ENCODE measurements around the gene RFTN1. TPM values are rescaled to one million over a fixed set of nuclear protein-coding genes. Genes with fewer than 3 reads are reported as not detected.
A peak's percentile ranks its signal among the peaks of the same experiment; 100 is the strongest.

The RFTN1 gene
- polyA plus RNA-seq, 3 donors: 17.4 to 28.0 (median 27.2) TPM

- H3K36me3 Mint-ChIP-seq: peaks cover 40 to 50% of the 10 kb centered on the region in 2 donors
- no peak for DNase-seq
- no peak for TF ChIP-seq CTCF (IDR thresholded peaks at IDR 0.05)
- H3K4me1 ChIP-seq (ENCODE audit: control insufficient read depth in 1 of 2, insufficient read depth in 2 of 2, low read length in 2 of 2): peaks cover 15 to 21% of the 10 kb centered on the region in 2 donors
- H3K27me3 ChIP-seq (ENCODE audit: control insufficient read depth in 2 of 2, insufficient read depth in 2 of 2, low read length in 2 of 2): no peaks in the 10 kb centered on the region
- no peak overlapping the region for H3K4me3 Mint-ChIP-seq
- intact Hi-C loops (cut with micrococcal nuclease): no loop called here
- H2AFZ ChIP-seq (ENCODE audit: insufficient read depth, low read depth, low read length, poor library complexity, severe bottlenecking): no peak overlapping the region
- no peaks in the 10 kb centered on the region for H3K9me3 ChIP-seq (replicated peaks in 1 of 2; ENCODE audit: control insufficient read depth in 1 of 2, insufficient read depth in 1 of 2, low read length in 2 of 2)
- H3K27ac ChIP-seq (ENCODE audit: low read depth in 1 of 2, low read length in 2 of 2): peak overlapping the region; percentile 10 to 60
- 81% methylated on average over 3 of the region's 3 CpGs for WGBS (ENCODE audit: insufficient coverage)
- H3K4me3 ChIP-seq (replicated peaks in 1 of 3; ENCODE audit: low read depth in 2 of 3, low read length in 3 of 3): no peak overlapping the region
- H3K9me3 Mint-ChIP-seq: no peaks in the 10 kb centered on the region
- no peak overlapping the region for H3K4me2 ChIP-seq (replicated peaks; ENCODE audit: extremely low read depth, low read length, poor library complexity, severe bottlenecking)
- H3K9ac ChIP-seq (ENCODE audit: insufficient read depth, low read length, poor library complexity, severe bottlenecking): no peak overlapping the region
- no peaks in the 10 kb centered on the region for H3K27me3 Mint-ChIP-seq (ENCODE audit: low read depth in 3 of 3)
- no peaks in the 10 kb centered on the region for H4K20me1 ChIP-seq (ENCODE audit: insufficient read depth, low read length)
- H3K36me3 ChIP-seq (replicated peaks in 1 of 2; ENCODE audit: control insufficient read depth in 1 of 2, insufficient read depth in 2 of 2, low read length in 2 of 2): peaks cover 13 to 53% of the 10 kb centered on the region in 2 donors
- no peaks in the 10 kb centered on the region for H3K79me2 ChIP-seq (ENCODE audit: insufficient read depth, low read length)
- peaks cover 26% of the 10 kb centered on the region for H3K4me1 Mint-ChIP-seq
- peak overlapping the region in 5 of 7 donors; percentile 20 to 78 (median 62) for H3K27ac Mint-ChIP-seq
Measured at GRCh38 chr3:16286161-16286560, 227.3 kb downstream of the RFTN1 start.

- H3K27ac Mint-ChIP-seq: peak overlapping the region in 1 of 7 donors; percentile 54
- H3K36me3 Mint-ChIP-seq: peaks cover 40 to 47% of the 10 kb centered on the region in 2 donors
- H3K36me3 ChIP-seq (replicated peaks in 1 of 2; ENCODE audit: control insufficient read depth in 1 of 2, insufficient read depth in 2 of 2, low read length in 2 of 2): peaks cover 21 to 50% of the 10 kb centered on the region in 2 donors
- H3K4me3 ChIP-seq (replicated peaks in 1 of 3; ENCODE audit: low read depth in 2 of 3, low read length in 3 of 3): no peak overlapping the region
- no peak for DNase-seq
- H3K4me3 Mint-ChIP-seq: no peak overlapping the region
- TF ChIP-seq CTCF (IDR thresholded peaks at IDR 0.05): no peak
- no peak overlapping the region for H3K9ac ChIP-seq (ENCODE audit: insufficient read depth, low read length, poor library complexity, severe bottlenecking)
- H3K4me1 Mint-ChIP-seq: peaks cover 17% of the 10 kb centered on the region
- H3K9me3 Mint-ChIP-seq: no peaks in the 10 kb centered on the region
- no peaks in the 10 kb centered on the region for H3K79me2 ChIP-seq (ENCODE audit: insufficient read depth, low read length)
- intact Hi-C loops (cut with micrococcal nuclease): no loop called here
- H3K4me1 ChIP-seq (ENCODE audit: control insufficient read depth in 1 of 2, insufficient read depth in 2 of 2, low read length in 2 of 2): peaks cover 6 to 13% of the 10 kb centered on the region in 2 donors
- no peaks in the 10 kb centered on the region for H3K9me3 ChIP-seq (replicated peaks in 1 of 2; ENCODE audit: control insufficient read depth in 1 of 2, insufficient read depth in 1 of 2, low read length in 2 of 2)
- H3K4me2 ChIP-seq (replicated peaks; ENCODE audit: extremely low read depth, low read length, poor library complexity, severe bottlenecking): no peak overlapping the region
- H4K20me1 ChIP-seq (ENCODE audit: insufficient read depth, low read length): no peaks in the 10 kb centered on the region
- no peaks in the 10 kb centered on the region for H3K27me3 ChIP-seq (ENCODE audit: control insufficient read depth in 2 of 2, insufficient read depth in 2 of 2, low read length in 2 of 2)
- 100% methylated on average over 1 of the region's 1 CpG for WGBS (ENCODE audit: insufficient coverage)
- no peak overlapping the region for H2AFZ ChIP-seq (ENCODE audit: insufficient read depth, low read depth, low read length, poor library complexity, severe bottlenecking)
- no peak overlapping the region for H3K27ac ChIP-seq (ENCODE audit: low read depth in 1 of 2, low read length in 2 of 2)
- no peaks in the 10 kb centered on the region for H3K27me3 Mint-ChIP-seq (ENCODE audit: low read depth in 3 of 3)
Measured at GRCh38 chr3:16284633-16285032, 228.9 kb downstream of the RFTN1 start.
